ENCODE results near the gene TRAPPC6A.

GRCh38 chr19:45150180-45150579, 27.9 kb downstream of the TRAPPC6A start:
- no peak for TF ChIP-seq CREB1 (IDR thresholded peaks at IDR 0.05)
- no peak for TF ChIP-seq CREB1 (CRISPR knock-in tag; IDR thresholded peaks at IDR 0.05)
- TF ChIP-seq NFIC (IDR thresholded peaks at IDR 0.05; ENCODE audit: low read length), result no peak
- TF ChIP-seq POLR2A (IDR thresholded peaks at IDR 0.05; ENCODE audit: insufficient read depth in 1 of 2, low read depth in 2 of 2, low read length in 2 of 2), result no peak
- TF ChIP-seq GTF2F1 (IDR thresholded peaks at IDR 0.05; ENCODE audit: low read length), result no peak
- no peak for TF ChIP-seq CTCF (CRISPR knock-in tag; IDR thresholded peaks at IDR 0.05)
- no peak for TF ChIP-seq SRF (IDR thresholded peaks at IDR 0.05; ENCODE audit: low read depth, low read length)
- TF ChIP-seq NFATC3 (CRISPR knock-in tag; IDR thresholded peaks at IDR 0.05), result no peak
- TF ChIP-seq MED8 (CRISPR knock-in tag; IDR thresholded peaks at IDR 0.05; ENCODE audit: insufficient replicate concordance), result no peak
- TF ChIP-seq SRSF4 (IDR thresholded peaks at IDR 0.05; ENCODE audit: low read depth, low read length, poor library complexity, severe bottlenecking), result no peak

All from HepG2 (cell line).